NT2/D1 (cell line): Measurements from ENCODE around the gene NR2C2.

Experiments
- YY1 ChIP-seq: IDR thresholded peaks from 2 replicates; pipeline ENCODE4 v1.6.1; 2011; ENCODE audit not compliant: insufficient read length, insufficient read depth
- ZNF274 ChIP-seq: IDR thresholded peaks from 2 replicates; pipeline ENCODE4 v1.6.1; 2011; ENCODE audit warnings: mild to moderate bottlenecking, low read depth, low read length

DNA sequence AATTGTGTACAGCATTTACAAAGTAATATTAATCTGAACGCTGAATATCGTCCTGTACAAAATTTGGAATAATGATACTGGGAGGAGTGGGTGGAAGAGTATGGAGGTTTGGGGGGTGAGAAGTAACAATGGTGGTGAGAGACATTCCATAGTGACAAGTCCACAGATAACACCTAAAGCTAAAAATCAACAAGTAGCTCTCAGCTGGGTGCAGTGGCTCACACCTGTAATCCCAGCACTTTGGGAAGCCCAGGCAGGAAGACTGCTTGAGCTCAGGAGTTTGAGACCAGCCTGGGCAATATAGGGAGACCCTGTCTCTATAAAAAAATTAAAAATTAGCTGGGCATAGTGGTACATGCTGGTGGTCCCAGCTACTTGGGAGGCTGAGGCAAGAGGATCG, 112.6 kb downstream of the NR2C2 start:
- TF ChIP-seq ZNF274 = no peak
- no peak for TF ChIP-seq YY1
